GM12878 (cell line): ENCODE data around the gene ZNF850. TPM values are rescaled to one million over a fixed set of nuclear protein-coding genes. Genes with fewer than 3 reads are reported as not detected.
"Not testable (repeated sequence)": the region's sequence is repeated elsewhere in the genome, so short reads cannot be mapped to it uniquely, and the experiment has no call there.

ENCODE experiments used
- ATAC-seq: fragments of 200-7000 bp; cut with Tn5 transposase; 3 replicates; pipeline ENCODE4 v1.9.1; 2020; ENCODE audit warnings: mild to moderate bottlenecking, moderate library complexity
- BruUV-seq: library from RNA; stranded (reverse); fragments of 400-500 nt; replicated peaks from 2 replicates; lab custom pipeline; 2021; lab: Mats Ljungman, UMichigan
- CTCF ChIA-PET: fragments of 300-600 bp; sonication (Branson Sonifier 250); formaldehyde crosslinking; extraction: SDS; loops from one replicate; lab custom pipeline; 2021; ENCODE audit warnings: inconsistent platforms; lab: Yijun Ruan, JAX
- POLR2A ChIA-PET: fragments of 350-600 bp; formaldehyde crosslinking; extraction: SDS; loops from one replicate; lab custom pipeline; 2021; ENCODE audit warnings: inconsistent platforms; lab: Charles Lee
- RAD21 ChIA-PET: fragments of 300-600 bp; sonication (Branson Sonifier 250); formaldehyde crosslinking; loops from one replicate; lab custom pipeline; 2023; ENCODE audit warnings: antibody characterized with exemption; ENCODE audit not compliant: unreplicated experiment; lab: Charles Lee
- SMC1A ChIA-PET: fragments of 300-600 bp; sonication (Branson Sonifier 250); formaldehyde crosslinking; loops from one replicate; lab custom pipeline; 2023; ENCODE audit not compliant: unreplicated experiment, uncharacterized antibody; lab: Charles Lee
- DNase-seq: peaks from one replicate; pipeline ENCODE4 v3.0.0-alpha.2; 2011; ENCODE audit warnings: low read depth, low spot score
- FAIRE-seq: peaks from 3 replicates; lab custom pipeline; 2011; peaks lifted over from hg19 to GRCh38; lab: Jason Lieb, UNC
- H2AFZ ChIP-seq: 2 replicates; pipeline ENCODE4 v1.6.0; 2011; ENCODE audit warnings: low read depth, low read length, control low read depth; ENCODE audit not compliant: control insufficient read depth
- H3K27ac ChIP-seq: 2 replicates; pipeline ENCODE4 v1.5.1; 2011; ENCODE audit warnings: control low read depth; ENCODE audit not compliant: control insufficient read depth, insufficient read depth
- H3K27me3 ChIP-seq, 2 experiments: replicated peaks in 1 of 2; 2 replicates each; pipeline versions ENCODE4 v1.6.0 to v1.6.1; 2011; ENCODE audit warnings: low read length in 1 of 2; ENCODE audit not compliant: control insufficient read depth in 2 of 2, insufficient read depth in 2 of 2
- H3K36me3 ChIP-seq, 2 experiments: 2 replicates each; pipeline ENCODE4 v1.5.1; 2011; ENCODE audit warnings: low read length in 1 of 2; ENCODE audit not compliant: control insufficient read depth in 2 of 2, insufficient read depth in 2 of 2
- H3K4me1 ChIP-seq: 2 replicates; pipeline ENCODE4 v1.6.1; 2011; ENCODE audit warnings: mild to moderate bottlenecking, low read length, moderate library complexity, mixed read lengths; ENCODE audit not compliant: control insufficient read depth, insufficient read depth
- H3K4me2 ChIP-seq: 2 replicates; pipeline ENCODE4 v1.6.0; 2011; ENCODE audit warnings: control low read depth; ENCODE audit not compliant: control insufficient read depth, insufficient read depth
- H3K4me3 ChIP-seq: fragments of 200-600 bp; sonication (generic); 2 replicates; pipeline ENCODE4 v1.5.1; 2016
- H3K79me2 ChIP-seq: 2 replicates; pipeline ENCODE4 v1.6.0; 2011; ENCODE audit warnings: low read length; ENCODE audit not compliant: control insufficient read depth, insufficient read depth
- H3K9ac ChIP-seq: 2 replicates; pipeline ENCODE4 v1.8.0; 2011; ENCODE audit warnings: low read length, control low read depth, mixed read lengths; ENCODE audit not compliant: control insufficient read depth, insufficient read depth
- H3K9me3 ChIP-seq: replicated peaks from 3 replicates; pipeline ENCODE4 v1.5.1; 2011; ENCODE audit warnings: mild to moderate bottlenecking, low read length; ENCODE audit not compliant: control insufficient read depth, insufficient read depth
- H4K20me1 ChIP-seq: 2 replicates; pipeline ENCODE4 v1.6.0; 2011; ENCODE audit not compliant: control insufficient read depth, insufficient read depth
- BMI1 ChIP-seq: fragments of 450-650 bp; IDR thresholded peaks from 2 replicates; pipeline ENCODE4 v1.6.1; 2016; ENCODE audit warnings: mild to moderate bottlenecking, moderate library complexity, borderline replicate concordance
- CREM ChIP-seq: IDR thresholded peaks from 2 replicates; pipeline ENCODE4 v1.6.1; 2014; ENCODE audit warnings: antibody characterized with exemption, low read depth
- HDAC6 ChIP-seq: fragments of 200-600 bp; sonication (generic); IDR thresholded peaks from one replicate; pipeline ENCODE4 v1.8.0; 2017; ENCODE audit warnings: antibody characterized with exemption; ENCODE audit not compliant: unreplicated experiment
- MYC ChIP-seq: IDR thresholded peaks from 2 replicates; pipeline ENCODE4 v1.6.1; 2011; ENCODE audit warnings: mild to moderate bottlenecking, low read length, moderate library complexity, inconsistent platforms; ENCODE audit not compliant: insufficient read depth, insufficient replicate concordance, insufficient read length, severe bottlenecking
- NR2C2 ChIP-seq: IDR thresholded peaks from 2 replicates; pipeline ENCODE4 v1.6.1; 2011; ENCODE audit warnings: borderline replicate concordance, low read depth; ENCODE audit not compliant: control insufficient read depth, insufficient read length
- PML ChIP-seq: IDR thresholded peaks from 2 replicates; pipeline ENCODE4 v1.6.1; 2012; ENCODE audit warnings: low read length, inconsistent platforms
- RBBP5 ChIP-seq: fragments of 200-600 bp; sonication (generic); conservative IDR thresholded peaks from 2 replicates; pipeline ENCODE4 v1.6.1; 2016
- RCOR1 ChIP-seq: conservative IDR thresholded peaks from 2 replicates; pipeline ENCODE4 v1.6.1; 2012; ENCODE audit warnings: low read depth, low read length, improper control_type of control experiment
- RFX5 ChIP-seq: IDR thresholded peaks from 2 replicates; pipeline ENCODE4 v1.6.1; 2011; ENCODE audit warnings: low read depth, low read length, improper control_type of control experiment
- WGBS: methylation state at CpG from one replicate; pipeline ENCODE4 v1.1.6; 2016; ENCODE audit warnings: low lambda C conversion rate; ENCODE audit not compliant: insufficient replicate concordance, insufficient coverage; ENCODE audit errors: missing lambda C conversion rate; 5-methylcytosine and 5-hydroxymethylcytosine counted together
- in situ Hi-C: fragments of 300-500 bp; cut with MboI; formaldehyde crosslinking; loops from 9 replicates; pipeline ENCODE4 v1.14.3; 2018; ENCODE audit warnings: mixed read lengths
- intact Hi-C: fragments of 100-400 bp; cut with micrococcal nuclease; formaldehyde crosslinking; loops from one replicate; pipeline ENCODE4 v1.14.2; 2022; ENCODE audit not compliant: unreplicated experiment
- polyA plus RNA-seq, 11 experiments: library from polyadenylated mRNA; depleted of rRNA in 4 of 11; unstranded in 6 of 11; stranded (reverse) in 5 of 11; fragments of >200 nt; fragmentation: Nextera tagmentation in 4 of 11; fragmentation: Illumina TruSeq in 1 of 11; extraction: Ambion mirVana in 4 of 11; extraction: Trizol in 1 of 11; gene quantifications; 1 replicate in 1 of 11; 2 replicates in 10 of 11; pipeline versions ENCODE4 v1.2.1 to v1.2.3, GENCODE V29; 2011 to 2016; ENCODE audit warnings: inconsistent platforms in 2 of 11, missing spikeins in 2 of 11, low read depth in 1 of 11
- total RNA-seq, 4 experiments: library from RNA; depleted of rRNA in 3 of 4; stranded (reverse); fragments of >200 nt in 3 of 4; fragmentation: Illumina TruSeq in 1 of 4; extraction: Trizol in 1 of 4; gene quantifications; 2 replicates each; pipeline versions ENCODE4 v1.2.1 to v1.2.3, GENCODE V29; 2013 to 2021
- TF ChIP-seq, protein P1 (sequence below): IDR thresholded peaks from 2 replicates; pipeline ENCODE4 v1.6.1; 2011; ENCODE audit warnings: borderline replicate concordance, low read depth, mild to moderate bottlenecking, moderate library complexity, mixed read lengths, low read length; ENCODE audit not compliant: insufficient read depth; ENCODE audit errors: extremely low read length

ZNF850 gene
- total and polyA plus RNA-seq, 10 of the 15 experiments (the other 5 are each of a cell fraction or from before 2014, with no cell fraction given), result 0.44 to 6.4 (median 2.5) TPM

GRCh38 chr19:36797786-36798108 lies 25.1 kb upstream of the ZNF850 start (continued):
- TF ChIP-seq MYC, result no peak
- no peak for TF ChIP-seq RFX5
- no peak for TF ChIP-seq NR2C2
- no peak for TF ChIP-seq PML
- TF ChIP-seq RCOR1, result no peak

- TF ChIP-seq BMI1 (no peak), CREM (no peak), HDAC6 (no peak), RBBP5 (no peak)
- TF ChIP-seq, protein P1, sequence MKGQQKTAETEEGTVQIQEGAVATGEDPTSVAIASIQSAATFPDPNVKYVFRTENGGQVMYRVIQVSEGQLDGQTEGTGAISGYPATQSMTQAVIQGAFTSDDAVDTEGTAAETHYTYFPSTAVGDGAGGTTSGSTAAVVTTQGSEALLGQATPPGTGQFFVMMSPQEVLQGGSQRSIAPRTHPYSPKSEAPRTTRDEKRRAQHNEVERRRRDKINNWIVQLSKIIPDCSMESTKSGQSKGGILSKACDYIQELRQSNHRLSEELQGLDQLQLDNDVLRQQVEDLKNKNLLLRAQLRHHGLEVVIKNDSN, result no peak
- Histone ChIP-seq H3K4me3 (peak overlapping the region; percentile 73), H4K20me1 (no peaks in the 10 kb centered on the region), H3K36me3 (no peaks in the 10 kb centered on the region), H3K4me1 (no peaks in the 10 kb centered on the region), H2AFZ (peak overlapping the region; percentile 69), H3K27me3 (no peaks in the 10 kb centered on the region), H3K9ac (no peak overlapping the region), H3K9me3 (peaks cover 11% of the 10 kb centered on the region; the same call in 2 of the 3 replicates), H3K4me2 (peak overlapping the region; percentile 19; the same call in 1 of the 2 replicates), H3K27ac (peak overlapping the region; percentile 42; the same call in 1 of the 2 replicates), H3K79me2 (no peaks in the 10 kb centered on the region)
- 82% methylated on average over 18 of the region's 19 CpGs for WGBS
- DNase-seq (no peak), ATAC-seq (no peak), FAIRE-seq (no peak)
- SMC1A ChIA-PET, result no interaction called here
- intact Hi-C loops, result no loop called here
- CTCF ChIA-PET, result no interaction called here
- no TSS peak for BruUV-seq
- POLR2A ChIA-PET, result no interaction called here
- in situ Hi-C loops, result no loop called here
- RAD21 ChIA-PET, result no interaction called here
Observed at GRCh38 chr19:36796714-36796992, 24.0 kb upstream of the ZNF850 start.

- ATAC-seq, H3K36me3 ChIP-seq, SMC1A ChIA-PET, RAD21 ChIA-PET, H2AFZ ChIP-seq, FAIRE-seq, intact Hi-C loops, DNase-seq, CTCF ChIA-PET, H4K20me1 ChIP-seq, in situ Hi-C loops, H3K4me3 ChIP-seq, H3K79me2 ChIP-seq, H3K27ac ChIP-seq, BruUV-seq, H3K9ac ChIP-seq, H3K4me2 ChIP-seq, H3K27me3 ChIP-seq, H3K9me3 ChIP-seq, H3K4me1 ChIP-seq: not testable (repeated sequence)
- POLR2A ChIA-PET, result interaction anchor here (0.5 kb wide), 1 partner anchor 62 kb away, joined by 4 read pairs; no protein-coding TSS in a partner anchor
- WGBS, result 77% methylated on average over 9 of the region's 34 CpGs
Observed at GRCh38 chr19:36791420-36792141, 19.0 kb upstream of the ZNF850 start.
